ENCODE data around the gene CREB3L2. TPM values are rescaled to one million over a fixed set of nuclear protein-coding genes. Genes with fewer than 3 reads are reported as not detected.
A peak's percentile ranks its signal among the peaks of the same experiment; 100 is the strongest.

CREB3L2 gene
- total and polyA plus RNA-seq, 2 of the 13 experiments (the other 11 are each of a cell fraction or from before 2014, with no cell fraction given): 22.1 to 41.1 TPM

- no peak for TF ChIP-seq ZNF710 (CRISPR knock-in tag; IDR thresholded peaks at IDR 0.05; ENCODE audit: borderline replicate concordance)
- TF ChIP-seq MED13 (CRISPR knock-in tag; IDR thresholded peaks at IDR 0.05): no peak
- no peak for TF ChIP-seq ZNF446 (CRISPR knock-in tag; IDR thresholded peaks at IDR 0.05)
- TF ChIP-seq ZNF547 (CRISPR knock-in tag; IDR thresholded peaks at IDR 0.05): no peak
- TF ChIP-seq ZNF280B (CRISPR knock-in tag; IDR thresholded peaks at IDR 0.05; ENCODE audit: borderline replicate concordance): no peak
- no peak for TF ChIP-seq AHR (CRISPR knock-in tag; IDR thresholded peaks at IDR 0.05)
- no peak; the same call in 1 of the 2 replicates for TF ChIP-seq KMT2A (CRISPR knock-in tag; IDR thresholded peaks at IDR 0.05)
- 0 out of 2 replicates have a peak, but pooled peaks have one; percentile 12 for TF ChIP-seq ZBED4 (CRISPR knock-in tag; IDR thresholded peaks at IDR 0.05; ENCODE audit: borderline replicate concordance)
- TF ChIP-seq PCBP2 (optimal IDR thresholded peaks at IDR 0.05; ENCODE audit: low read depth, low read length, poor library complexity, severe bottlenecking): no peak
- no peak for TF ChIP-seq ZNF720 (CRISPR knock-in tag; IDR thresholded peaks at IDR 0.05)
- no peak for TF ChIP-seq JDP2 (CRISPR knock-in tag; IDR thresholded peaks at IDR 0.05; ENCODE audit: borderline replicate concordance)
- TF ChIP-seq SMARCC2 (IDR thresholded peaks at IDR 0.05): no peak
- no peak for TF ChIP-seq PLRG1 (conservative IDR thresholded peaks at IDR 0.05)
- no peak for TF ChIP-seq ZNF572 (CRISPR knock-in tag; IDR thresholded peaks at IDR 0.05)
- TF ChIP-seq ZBTB39 (CRISPR knock-in tag; IDR thresholded peaks at IDR 0.05): no peak
- no peak for TF ChIP-seq NR0B2 (CRISPR knock-in tag; IDR thresholded peaks at IDR 0.05)
Measured at GRCh38 chr7:137992550-137993394, 9.1 kb downstream of the CREB3L2 start (continued).
